ENCODE results near the gene SLC50A1. TPM values are rescaled to one million over a fixed set of nuclear protein-coding genes. Genes with fewer than 3 reads are reported as not detected.
A peak's percentile ranks its signal among the peaks of the same experiment; 100 is the strongest.
"Not testable (repeated sequence)": the region's sequence is repeated elsewhere in the genome, so short reads cannot be mapped to it uniquely, and the experiment has no call there.

The SLC50A1 gene
- total and polyA plus RNA-seq, 12 donors = 5.5 to 33.7 (median 8.2) TPM

DNA sequence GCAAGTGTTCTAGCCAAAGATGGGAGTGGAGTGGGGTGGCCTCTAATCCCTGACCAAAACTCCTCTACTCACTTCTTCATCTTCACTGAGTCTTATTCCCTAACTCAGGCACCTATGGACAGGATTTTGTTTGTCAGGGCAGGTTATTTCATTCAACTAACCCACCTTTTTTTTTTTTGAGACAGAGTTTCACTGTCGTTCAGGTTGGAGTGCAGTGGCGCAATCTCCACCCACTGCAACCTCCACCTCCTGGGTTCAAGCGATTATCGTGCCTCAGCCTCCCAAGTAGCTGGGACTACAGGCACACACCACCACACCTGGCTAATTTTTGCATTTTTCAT lies 32.4 kb downstream of the SLC50A1 start:
- H3K27ac ChIP-seq = peak overlapping the region in 2 of 10 donors; percentile 83 to 90
- intact Hi-C loops (cut with DNase I) = loop anchor here in 4 of 10 donors (1.0 to 5.0 kb wide), 2 partner anchors 41 to 77 kb away; partner anchors contain the start of gene EFNA1 (in 3 of the 4)
- 42 to 51% methylated on average over 4 of the region's 4 CpGs for whole genome bisulfite sequencing, 2 donors

DNA sequence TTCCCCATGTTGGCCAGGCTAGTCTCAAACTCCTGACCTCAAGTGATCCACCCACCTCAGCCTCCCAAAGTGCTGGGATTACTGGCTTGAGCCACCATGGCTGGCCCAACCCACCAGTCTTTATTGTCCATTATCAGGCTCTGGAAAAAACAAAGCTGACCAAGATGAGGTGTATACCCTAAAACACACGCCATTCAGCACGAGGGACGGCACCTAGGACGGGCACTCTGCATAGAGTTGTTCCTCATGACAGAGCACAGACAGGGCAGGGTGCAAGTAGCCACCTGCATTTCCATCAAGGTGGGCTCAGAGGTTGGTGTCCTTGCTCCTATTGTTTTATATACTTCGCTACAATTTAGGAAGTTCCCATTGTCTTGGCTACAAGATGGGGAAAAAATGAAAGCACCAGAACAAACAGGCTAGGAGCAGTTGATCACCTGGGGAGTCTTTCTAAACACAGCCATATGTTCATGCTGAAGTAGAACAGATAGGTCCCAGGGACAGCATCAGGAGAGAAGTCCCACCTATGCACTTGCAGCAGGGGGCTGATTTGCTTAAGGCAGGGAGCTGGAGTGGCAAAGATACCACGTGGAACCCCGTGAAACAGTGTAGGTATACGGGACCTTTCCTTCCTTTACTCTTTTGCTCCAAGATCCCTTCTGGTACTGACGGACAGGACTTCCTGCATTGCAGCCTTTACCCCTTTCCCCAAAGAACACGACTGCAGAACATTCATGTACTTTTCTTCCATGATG lies 33.0 kb downstream of the SLC50A1 start:
- intact Hi-C loops (cut with DNase I) = loop anchor here in 4 of 10 donors (1.0 to 5.0 kb wide), 2 partner anchors 41 to 77 kb away; partner anchors contain the start of gene EFNA1 (in 3 of the 4)
- peaks cover 0 to 15% (median 0%) of the 10 kb centered on the region in 7 donors for H3K27me3 ChIP-seq
- H3K9me3 ChIP-seq = peaks cover 0 to 8% (median 0%) of the 10 kb centered on the region in 11 donors
- peaks cover 0 to 35% (median 12%) of the 10 kb centered on the region in 9 donors for H3K36me3 ChIP-seq
- peaks cover 11 to 50% (median 40%) of the 10 kb centered on the region in 9 donors for H3K4me1 ChIP-seq
- no peak overlapping the region for H3K4me3 ChIP-seq
- 83 to 84% methylated on average over 10 of the region's 10 CpGs for WGBS, 2 donors
- TF ChIP-seq, protein P1, sequence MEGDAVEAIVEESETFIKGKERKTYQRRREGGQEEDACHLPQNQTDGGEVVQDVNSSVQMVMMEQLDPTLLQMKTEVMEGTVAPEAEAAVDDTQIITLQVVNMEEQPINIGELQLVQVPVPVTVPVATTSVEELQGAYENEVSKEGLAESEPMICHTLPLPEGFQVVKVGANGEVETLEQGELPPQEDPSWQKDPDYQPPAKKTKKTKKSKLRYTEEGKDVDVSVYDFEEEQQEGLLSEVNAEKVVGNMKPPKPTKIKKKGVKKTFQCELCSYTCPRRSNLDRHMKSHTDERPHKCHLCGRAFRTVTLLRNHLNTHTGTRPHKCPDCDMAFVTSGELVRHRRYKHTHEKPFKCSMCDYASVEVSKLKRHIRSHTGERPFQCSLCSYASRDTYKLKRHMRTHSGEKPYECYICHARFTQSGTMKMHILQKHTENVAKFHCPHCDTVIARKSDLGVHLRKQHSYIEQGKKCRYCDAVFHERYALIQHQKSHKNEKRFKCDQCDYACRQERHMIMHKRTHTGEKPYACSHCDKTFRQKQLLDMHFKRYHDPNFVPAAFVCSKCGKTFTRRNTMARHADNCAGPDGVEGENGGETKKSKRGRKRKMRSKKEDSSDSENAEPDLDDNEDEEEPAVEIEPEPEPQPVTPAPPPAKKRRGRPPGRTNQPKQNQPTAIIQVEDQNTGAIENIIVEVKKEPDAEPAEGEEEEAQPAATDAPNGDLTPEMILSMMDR (IDR thresholded peaks at IDR 0.05) = no peak
- DNase-seq = no peak
- H3K27ac ChIP-seq = no peak overlapping the region
- ATAC-seq = no peak

More for the DNA sequence above, 32.4 kb downstream of the SLC50A1 start:
- TF ChIP-seq, protein P1 (IDR thresholded peaks at IDR 0.05) = peak in 2 of 9 donors; percentile 2 to 5
- H3K9me3 ChIP-seq, H3K4me3 ChIP-seq, DNase-seq, ATAC-seq: not testable (repeated sequence)
- Histone ChIP-seq H3K27me3 (peaks cover 0 to 15% (median 0%) of the 10 kb centered on the region in 7 donors), H3K36me3 (peaks cover 0 to 35% (median 12%) of the 10 kb centered on the region in 9 donors), H3K4me1 (peaks cover 11 to 46% (median 35%) of the 10 kb centered on the region in 9 donors)

DNA sequence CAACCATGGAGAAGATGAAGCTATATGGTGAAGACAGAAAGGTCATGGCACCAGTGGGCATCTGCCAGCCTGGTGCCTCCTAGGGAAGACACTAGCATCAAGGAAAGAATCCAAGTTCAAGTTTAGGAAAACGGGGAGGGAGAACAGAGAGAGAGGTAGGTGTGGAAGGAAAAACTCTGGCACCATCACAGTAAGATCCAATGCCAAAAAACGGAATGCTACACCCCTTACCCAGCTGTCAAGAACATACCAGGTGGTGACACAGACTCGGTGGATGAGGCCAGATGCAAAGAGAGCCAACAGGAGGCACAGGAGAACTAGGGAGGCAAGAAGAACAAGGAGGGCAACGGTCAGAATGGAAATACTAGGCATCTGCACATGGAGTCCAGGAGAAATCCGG lies 33.9 kb downstream of the SLC50A1 start:
- peaks cover 0 to 35% (median 12%) of the 10 kb centered on the region in 9 donors for H3K36me3 ChIP-seq
- TF ChIP-seq, protein P1 (IDR thresholded peaks at IDR 0.05) = no peak
- 83 to 88% methylated on average over 5 of the region's 5 CpGs for WGBS, 2 donors
- H3K4me3 ChIP-seq = no peak overlapping the region
- peaks cover 0 to 6% (median 0%) of the 10 kb centered on the region in 11 donors for H3K9me3 ChIP-seq
- H3K27ac ChIP-seq = no peak overlapping the region
- H3K27me3 ChIP-seq = peaks cover 7 to 21% (median 9%) of the 10 kb centered on the region in 7 donors
- intact Hi-C loops (cut with DNase I) = loop anchor here in 3 of 10 donors (5.0 kb wide), 1 partner anchor 42 kb away; the partner anchor contains the start of gene EFNA1 (in 3 of the 3)
- H3K4me1 ChIP-seq = peaks cover 13 to 59% (median 49%) of the 10 kb centered on the region in 9 donors
- no peak for ATAC-seq
- DNase-seq = no peak

DNA sequence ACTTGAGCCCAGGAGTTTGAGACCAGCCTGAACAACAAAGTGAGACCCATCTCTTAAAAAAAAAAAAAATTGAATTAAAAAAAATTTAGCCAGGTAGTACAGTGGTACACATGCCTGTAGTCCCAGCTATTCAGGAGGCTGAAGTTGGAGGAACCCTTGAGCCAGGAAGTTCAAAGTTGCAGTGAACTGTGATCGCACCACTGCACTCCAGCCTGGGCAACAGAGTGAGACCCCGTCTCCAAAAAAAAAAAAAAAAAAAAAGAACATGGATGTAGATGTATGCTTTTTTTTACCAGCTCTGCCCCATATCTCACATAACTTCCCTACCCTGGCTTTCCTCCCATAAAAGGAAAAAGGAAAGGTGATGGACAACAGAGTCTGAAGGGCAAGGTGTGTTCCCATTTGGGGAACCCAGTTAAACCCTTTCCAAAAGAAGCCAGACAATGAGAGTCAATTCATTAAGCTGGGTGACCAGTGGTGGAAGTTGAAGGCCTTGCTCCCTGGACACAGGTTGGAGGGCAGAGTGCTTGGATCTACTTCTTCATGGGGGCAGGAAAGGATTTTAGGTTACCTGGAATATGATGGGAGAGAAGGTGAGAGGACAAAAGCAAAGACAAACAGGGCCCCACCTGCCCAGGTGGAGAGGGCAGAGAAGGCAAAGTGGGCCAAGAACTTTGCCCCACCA lies 34.6 kb downstream of the SLC50A1 start:
- no peaks in the 10 kb centered on the region for H3K9me3 ChIP-seq
- 86 to 100% methylated on average over 2 of the region's 2 CpGs for WGBS, 2 donors
- TF ChIP-seq, protein P1 (IDR thresholded peaks at IDR 0.05) = no peak
- DNase-seq (no peak), ATAC-seq (no peak)
- H3K27me3 ChIP-seq = peaks cover 7 to 27% (median 16%) of the 10 kb centered on the region in 7 donors
- H3K4me1 ChIP-seq = peaks cover 13 to 61% (median 50%) of the 10 kb centered on the region in 9 donors
- peaks cover 0 to 35% (median 12%) of the 10 kb centered on the region in 9 donors for H3K36me3 ChIP-seq
- no peak overlapping the region for H3K27ac ChIP-seq
- no peak overlapping the region for H3K4me3 ChIP-seq
- intact Hi-C loops (cut with DNase I) = loop anchor here in 3 of 10 donors (2.0 to 10.0 kb wide), 3 partner anchors 33 to 79 kb away; partner anchors contain the start of gene SLC50A1 (in 1 of the 3)
